Right atrium auricular region (tissue), 2 donors: ENCODE data around the gene PTH1R. TPM values are rescaled to one million over a fixed set of nuclear protein-coding genes. Genes with fewer than 3 reads are reported as not detected.

Experiments
- DNase-seq: peaks from one replicate; pipeline ENCODE4 v3.0.0-alpha.2; 2019; ENCODE audit warnings: low spot score
- H3K27ac ChIP-seq, 2 donors: fragments of 200-600 bp; sonication (generic); 1 replicate in 1 of 2; 2 replicates in 1 of 2; pipeline ENCODE4 v1.5.1; 2016 to 2019
- H3K27me3 ChIP-seq, 2 donors: fragments of 200-600 bp; sonication (generic); one replicate each; pipeline versions ENCODE4 v1.5.1 to v1.6.0; 2017 to 2019
- H3K36me3 ChIP-seq: fragments of 200-600 bp; sonication (generic); one replicate; pipeline ENCODE4 v1.5.1; 2016
- H3K4me1 ChIP-seq, 2 donors: fragments of 200-600 bp; sonication (generic); one replicate each; pipeline versions ENCODE4 v1.5.1 to v1.6.0; 2017 to 2019
- H3K4me3 ChIP-seq, 2 donors: fragments of 200-600 bp; sonication (generic); 1 replicate in 1 of 2; 2 replicates in 1 of 2; pipeline ENCODE4 v1.5.1; 2017 to 2019; ENCODE audit warnings: mild to moderate bottlenecking in 1 of 2, moderate library complexity in 1 of 2
- H3K9me3 ChIP-seq, 2 donors: fragments of 200-600 bp; sonication (generic); one replicate each; pipeline ENCODE4 v1.5.1; 2019
- CTCF ChIP-seq, 2 donors: fragments of 200-600 bp; sonication (generic); IDR thresholded peaks; one replicate each; pipeline ENCODE4 v1.5.1; 2019; ENCODE audit warnings: antibody characterized with exemption in 2 of 2
- total RNA-seq, 2 donors: library from RNA; depleted of rRNA; stranded (reverse); fragments of >200 nt; gene quantifications; one replicate each; pipeline ENCODE4 v1.1.0, GENCODE V29; 2016

PTH1R gene
- total RNA-seq, 2 donors from 2014 or later, result 7.2 to 10.1 TPM

- no peaks in the 10 kb centered on the region for H3K27me3 ChIP-seq
- peaks cover 0 to 31% of the 10 kb centered on the region in 2 donors for H3K4me1 ChIP-seq
- H3K36me3 ChIP-seq, result no peaks in the 10 kb centered on the region
- DNase-seq, result peak; percentile 51
- no peak overlapping the region for H3K27ac ChIP-seq
- no peak overlapping the region for H3K4me3 ChIP-seq
- no peaks in the 10 kb centered on the region for H3K9me3 ChIP-seq
- no peak for TF ChIP-seq CTCF (IDR thresholded peaks at IDR 0.05)
Measured at GRCh38 chr3:46850468-46850779, 27.1 kb upstream of the PTH1R start.

GRCh38 chr3:46851364-46852333, 25.9 kb upstream of the PTH1R start:
- Histone ChIP-seq H3K4me3 (no peak overlapping the region), H3K4me1 (peaks cover 0 to 18% of the 10 kb centered on the region in 2 donors), H3K36me3 (no peaks in the 10 kb centered on the region), H3K27ac (no peak overlapping the region), H3K9me3 (no peaks in the 10 kb centered on the region), H3K27me3 (no peaks in the 10 kb centered on the region)
- TF ChIP-seq CTCF (IDR thresholded peaks at IDR 0.05), result no peak
- peak; percentile 57 for DNase-seq

GRCh38 chr3:46852334-46852720, 25.2 kb upstream of the PTH1R start:
- Histone ChIP-seq H3K9me3 (no peaks in the 10 kb centered on the region), H3K4me3 (no peak overlapping the region), H3K4me1 (peaks cover 0 to 13% of the 10 kb centered on the region in 2 donors), H3K36me3 (no peaks in the 10 kb centered on the region), H3K27ac (no peak overlapping the region), H3K27me3 (no peaks in the 10 kb centered on the region)
- TF ChIP-seq CTCF (IDR thresholded peaks at IDR 0.05), result no peak
- no peak for DNase-seq

- H3K4me1 ChIP-seq, result peaks cover 0 to 8% of the 10 kb centered on the region in 2 donors
- no peaks in the 10 kb centered on the region for H3K9me3 ChIP-seq
- no peaks in the 10 kb centered on the region for H3K36me3 ChIP-seq
- H3K4me3 ChIP-seq, result no peak overlapping the region
- no peak for DNase-seq
- no peak overlapping the region for H3K27ac ChIP-seq
- no peaks in the 10 kb centered on the region for H3K27me3 ChIP-seq
- no peak for TF ChIP-seq CTCF (IDR thresholded peaks at IDR 0.05)
Measured at GRCh38 chr3:46852839-46853355, 24.6 kb upstream of the PTH1R start.

- Histone ChIP-seq H3K9me3 (no peaks in the 10 kb centered on the region), H3K27ac (no peak overlapping the region), H3K4me3 (no peak overlapping the region), H3K27me3 (no peaks in the 10 kb centered on the region), H3K4me1 (no peaks in the 10 kb centered on the region), H3K36me3 (no peaks in the 10 kb centered on the region)
- DNase-seq, result no peak
- TF ChIP-seq CTCF (IDR thresholded peaks at IDR 0.05), result no peak
Measured at GRCh38 chr3:46853441-46854415, 23.8 kb upstream of the PTH1R start.
